ENCODE measurements around the gene RBM42. TPM values are rescaled to one million over a fixed set of nuclear protein-coding genes. Genes with fewer than 3 reads are reported as not detected.

RBM42 gene
- total and polyA plus RNA-seq, 2 of the 13 experiments (the other 11 are each of a cell fraction or from before 2014, with no cell fraction given): 27.2 to 55.3 TPM

GRCh38 chr19:35671818-35672217 is 43.0 kb downstream of the RBM42 start (continued):
- TF ChIP-seq GMEB1 (CRISPR knock-in tag; IDR thresholded peaks at IDR 0.05; ENCODE audit: borderline replicate concordance) (no peak), ZNF776 (CRISPR knock-in tag; IDR thresholded peaks at IDR 0.05) (no peak), ZGPAT (CRISPR knock-in tag; IDR thresholded peaks at IDR 0.05) (no peak), ZNF790 (CRISPR knock-in tag; IDR thresholded peaks at IDR 0.05; ENCODE audit: borderline replicate concordance) (no peak), CENPX (CRISPR knock-in tag; IDR thresholded peaks at IDR 0.05) (no peak), SMAD1 (CRISPR knock-in tag; IDR thresholded peaks at IDR 0.05; ENCODE audit: borderline replicate concordance, low read depth) (no peak), DDIT3 (CRISPR knock-in tag; IDR thresholded peaks at IDR 0.05) (no peak), ZNF260 (CRISPR knock-in tag; IDR thresholded peaks at IDR 0.05; ENCODE audit: borderline replicate concordance, low read depth) (no peak), ZNF451 (CRISPR knock-in tag; IDR thresholded peaks at IDR 0.05) (no peak), ZNF121 (CRISPR knock-in tag; IDR thresholded peaks at IDR 0.05) (no peak), ZNF616 (CRISPR knock-in tag; IDR thresholded peaks at IDR 0.05; ENCODE audit: low read depth) (no peak), THRA (CRISPR knock-in tag; IDR thresholded peaks at IDR 0.05; ENCODE audit: borderline replicate concordance) (no peak), FOXP1 (IDR thresholded peaks at IDR 0.05) (no peak), FOXP1 (CRISPR knock-in tag; IDR thresholded peaks at IDR 0.05) (peak; percentile 39), SP5 (CRISPR knock-in tag; IDR thresholded peaks at IDR 0.05; ENCODE audit: borderline replicate concordance, low read depth) (no peak), ZNF549 (CRISPR knock-in tag; IDR thresholded peaks at IDR 0.05) (no peak), NCOA5 (CRISPR knock-in tag; IDR thresholded peaks at IDR 0.05) (no peak), ZNF589 (CRISPR knock-in tag; conservative IDR thresholded peaks at IDR 0.05) (no peak), FOXA1 (IDR thresholded peaks at IDR 0.05) (no peak), FOXA1 (CRISPR knock-in tag; IDR thresholded peaks at IDR 0.05) (0 out of 2 replicates have a peak, but pooled peaks have one; percentile 5), ZNF704 (CRISPR knock-in tag; IDR thresholded peaks at IDR 0.05; ENCODE audit: borderline replicate concordance) (no peak), SETDB1 (CRISPR knock-in tag; IDR thresholded peaks at IDR 0.05; ENCODE audit: borderline replicate concordance) (no peak), ZNF879 (CRISPR knock-in tag; IDR thresholded peaks at IDR 0.05) (no peak), ZNF619 (CRISPR knock-in tag; IDR thresholded peaks at IDR 0.05) (no peak), SAFB2 (CRISPR knock-in tag; IDR thresholded peaks at IDR 0.05; ENCODE audit: borderline replicate concordance, low read depth) (no peak), SYNCRIP (IDR thresholded peaks at IDR 0.05; ENCODE audit: insufficient read depth, low read depth, low read length) (no peak), ZFP37 (CRISPR knock-in tag; IDR thresholded peaks at IDR 0.05; ENCODE audit: borderline replicate concordance) (no peak), SRY (CRISPR knock-in tag; IDR thresholded peaks at IDR 0.05) (no peak)
